Measurements from ENCODE around the gene EIF4E3.

DNA sequence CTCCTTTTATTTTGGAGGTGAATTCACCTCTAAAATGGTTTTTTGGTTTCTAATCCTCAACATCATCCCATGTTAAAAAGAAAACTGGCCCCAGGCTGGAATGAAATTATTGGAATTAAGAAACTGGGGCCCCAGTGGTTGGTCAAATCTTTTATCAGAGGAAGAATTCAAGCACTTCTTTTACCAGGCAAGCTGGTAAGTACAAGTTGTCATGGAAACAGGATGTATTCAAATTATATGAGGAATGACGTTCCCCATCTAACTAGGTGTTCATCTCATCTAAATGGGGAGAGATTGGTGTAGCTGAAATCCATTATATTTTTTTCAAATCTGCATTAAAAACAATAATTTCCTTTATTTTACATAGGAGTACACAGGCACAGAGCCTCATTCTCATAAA is 9.7 kb upstream of the EIF4E3 start:
- TF ChIP-seq, protein P1, sequence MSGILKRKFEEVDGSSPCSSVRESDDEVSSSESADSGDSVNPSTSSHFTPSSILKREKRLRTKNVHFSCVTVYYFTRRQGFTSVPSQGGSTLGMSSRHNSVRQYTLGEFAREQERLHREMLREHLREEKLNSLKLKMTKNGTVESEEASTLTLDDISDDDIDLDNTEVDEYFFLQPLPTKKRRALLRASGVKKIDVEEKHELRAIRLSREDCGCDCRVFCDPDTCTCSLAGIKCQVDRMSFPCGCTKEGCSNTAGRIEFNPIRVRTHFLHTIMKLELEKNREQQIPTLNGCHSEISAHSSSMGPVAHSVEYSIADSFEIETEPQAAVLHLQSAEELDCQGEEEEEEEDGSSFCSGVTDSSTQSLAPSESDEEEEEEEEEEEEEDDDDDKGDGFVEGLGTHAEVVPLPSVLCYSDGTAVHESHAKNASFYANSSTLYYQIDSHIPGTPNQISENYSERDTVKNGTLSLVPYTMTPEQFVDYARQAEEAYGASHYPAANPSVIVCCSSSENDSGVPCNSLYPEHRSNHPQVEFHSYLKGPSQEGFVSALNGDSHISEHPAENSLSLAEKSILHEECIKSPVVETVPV (CRISPR knock-in tag; IDR thresholded peaks at IDR 0.05): no peak
- TF ChIP-seq, protein P2, sequence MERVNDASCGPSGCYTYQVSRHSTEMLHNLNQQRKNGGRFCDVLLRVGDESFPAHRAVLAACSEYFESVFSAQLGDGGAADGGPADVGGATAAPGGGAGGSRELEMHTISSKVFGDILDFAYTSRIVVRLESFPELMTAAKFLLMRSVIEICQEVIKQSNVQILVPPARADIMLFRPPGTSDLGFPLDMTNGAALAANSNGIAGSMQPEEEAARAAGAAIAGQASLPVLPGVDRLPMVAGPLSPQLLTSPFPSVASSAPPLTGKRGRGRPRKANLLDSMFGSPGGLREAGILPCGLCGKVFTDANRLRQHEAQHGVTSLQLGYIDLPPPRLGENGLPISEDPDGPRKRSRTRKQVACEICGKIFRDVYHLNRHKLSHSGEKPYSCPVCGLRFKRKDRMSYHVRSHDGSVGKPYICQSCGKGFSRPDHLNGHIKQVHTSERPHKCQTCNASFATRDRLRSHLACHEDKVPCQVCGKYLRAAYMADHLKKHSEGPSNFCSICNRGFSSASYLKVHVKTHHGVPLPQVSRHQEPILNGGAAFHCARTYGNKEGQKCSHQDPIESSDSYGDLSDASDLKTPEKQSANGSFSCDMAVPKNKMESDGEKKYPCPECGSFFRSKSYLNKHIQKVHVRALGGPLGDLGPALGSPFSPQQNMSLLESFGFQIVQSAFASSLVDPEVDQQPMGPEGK (CRISPR knock-in tag; IDR thresholded peaks at IDR 0.05; ENCODE audit: borderline replicate concordance): no peak
- TF ChIP-seq ZFP30 (CRISPR knock-in tag; IDR thresholded peaks at IDR 0.05) (no peak), GLIS3 (CRISPR knock-in tag; IDR thresholded peaks at IDR 0.05) (no peak), SNAI2 (CRISPR knock-in tag; IDR thresholded peaks at IDR 0.05) (no peak), ESRRG (CRISPR knock-in tag; IDR thresholded peaks at IDR 0.05) (no peak), ZNF8 (CRISPR knock-in tag; IDR thresholded peaks at IDR 0.05) (no peak), ARNTL (CRISPR knock-in tag; IDR thresholded peaks at IDR 0.05; ENCODE audit: borderline replicate concordance, low read depth) (no peak), RARB (CRISPR knock-in tag; IDR thresholded peaks at IDR 0.05) (no peak)
- TF ChIP-seq, protein P3, sequence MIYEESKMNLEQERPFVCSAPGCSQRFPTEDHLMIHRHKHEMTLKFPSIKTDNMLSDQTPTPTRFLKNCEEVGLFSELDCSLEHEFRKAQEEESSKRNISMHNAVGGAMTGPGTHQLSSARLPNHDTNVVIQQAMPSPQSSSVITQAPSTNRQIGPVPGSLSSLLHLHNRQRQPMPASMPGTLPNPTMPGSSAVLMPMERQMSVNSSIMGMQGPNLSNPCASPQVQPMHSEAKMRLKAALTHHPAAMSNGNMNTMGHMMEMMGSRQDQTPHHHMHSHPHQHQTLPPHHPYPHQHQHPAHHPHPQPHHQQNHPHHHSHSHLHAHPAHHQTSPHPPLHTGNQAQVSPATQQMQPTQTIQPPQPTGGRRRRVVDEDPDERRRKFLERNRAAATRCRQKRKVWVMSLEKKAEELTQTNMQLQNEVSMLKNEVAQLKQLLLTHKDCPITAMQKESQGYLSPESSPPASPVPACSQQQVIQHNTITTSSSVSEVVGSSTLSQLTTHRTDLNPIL (CRISPR knock-in tag; IDR thresholded peaks at IDR 0.05; ENCODE audit: low read depth): no peak
